ENCODE measurements around the gene KDM5C.
A peak's percentile ranks its signal among the peaks of the same experiment; 100 is the strongest.

The KDM5C gene

GRCh38 chrX:53224860-53225797 is at the start of gene KDM5C:
Gene KDM5C, minus strand, starts transcription at chrX:53225207. Its CDS starts 318 bp downstream, at chrX:53224889.
- Histone ChIP-seq H3K4me1 (ENCODE audit: control insufficient read depth, insufficient read depth, low read length) (peaks cover 23% of the 10 kb centered on the region), H3K9me3 (ENCODE audit: control insufficient read depth, low read length) (no peaks in the 10 kb centered on the region), H3K4me3 (ENCODE audit: low read length) (peak within 1 kb of the TSS; percentile 34)

GRCh38 chrX:53272808-53273337 is 47.9 kb upstream of the KDM5C start:
- no peaks in the 10 kb centered on the region for H3K4me1 ChIP-seq (ENCODE audit: control insufficient read depth, insufficient read depth, low read length)
- H3K4me3 ChIP-seq (ENCODE audit: low read length) = no peak overlapping the region
- no peaks in the 10 kb centered on the region for H3K36me3 ChIP-seq (ENCODE audit: control insufficient read depth, insufficient read depth, low read length)
- no peaks in the 10 kb centered on the region for H3K27me3 ChIP-seq (ENCODE audit: control insufficient read depth, insufficient read depth, low read length)
- H3K9me3 ChIP-seq (ENCODE audit: control insufficient read depth, low read length) = no peaks in the 10 kb centered on the region
- no peak overlapping the region for H3K9ac ChIP-seq (ENCODE audit: low read length)

More at GRCh38 chrX:53224860-53225797, at the start of gene KDM5C:
- H3K27me3 ChIP-seq (ENCODE audit: control insufficient read depth, insufficient read depth, low read length) = no peaks in the 10 kb centered on the region
- H3K9ac ChIP-seq (ENCODE audit: low read length) = peak within 1 kb of the TSS; percentile 86
- H3K36me3 ChIP-seq (ENCODE audit: control insufficient read depth, insufficient read depth, low read length) = no peaks in the 10 kb centered on the region

DNA sequence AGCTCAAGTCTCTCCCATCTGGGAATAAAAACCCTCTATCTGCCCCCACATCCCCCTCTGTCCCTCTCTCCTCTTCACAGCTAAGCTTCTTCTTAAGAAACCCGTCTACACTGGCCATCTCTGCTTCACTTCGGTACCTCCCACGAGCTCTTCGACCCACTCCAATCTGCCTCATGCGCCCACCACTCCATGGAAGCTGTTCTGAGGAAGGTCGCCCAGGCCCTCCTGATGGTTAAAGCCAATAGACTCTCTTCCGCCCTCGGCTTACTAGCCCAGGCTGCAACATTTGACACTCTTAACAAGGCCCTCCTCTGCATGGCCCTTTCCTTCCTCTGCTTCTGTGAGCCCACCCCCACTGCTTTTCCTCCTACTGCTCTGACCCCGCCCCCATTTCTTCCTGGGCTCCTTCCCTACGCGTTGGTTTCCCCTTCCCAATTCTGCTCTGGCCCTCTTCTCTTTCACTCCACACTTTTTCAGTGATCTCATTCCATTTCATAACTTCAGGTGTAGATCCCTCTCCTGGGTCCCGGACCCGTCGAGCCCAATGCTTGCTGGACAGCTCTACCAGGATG is 44.6 kb upstream of the KDM5C start:
- no peak overlapping the region for H3K4me3 ChIP-seq (ENCODE audit: low read length)
- H3K36me3 ChIP-seq (ENCODE audit: control insufficient read depth, insufficient read depth, low read length) = no peaks in the 10 kb centered on the region
- no peaks in the 10 kb centered on the region for H3K9me3 ChIP-seq (ENCODE audit: control insufficient read depth, low read length)
- peaks cover 11% of the 10 kb centered on the region for H3K4me1 ChIP-seq (ENCODE audit: control insufficient read depth, insufficient read depth, low read length)
- no peak overlapping the region for H3K9ac ChIP-seq (ENCODE audit: low read length)
- no peaks in the 10 kb centered on the region for H3K27me3 ChIP-seq (ENCODE audit: control insufficient read depth, insufficient read depth, low read length)

- Histone ChIP-seq H3K4me1 (ENCODE audit: control insufficient read depth, insufficient read depth, low read length) (peaks cover 17% of the 10 kb centered on the region), H3K36me3 (ENCODE audit: control insufficient read depth, insufficient read depth, low read length) (no peaks in the 10 kb centered on the region), H3K27me3 (ENCODE audit: control insufficient read depth, insufficient read depth, low read length) (no peaks in the 10 kb centered on the region), H3K4me3 (ENCODE audit: low read length) (no peak overlapping the region), H3K9ac (ENCODE audit: low read length) (no peak overlapping the region), H3K9me3 (ENCODE audit: control insufficient read depth, low read length) (no peaks in the 10 kb centered on the region)
These were observed 43.2 kb upstream of the KDM5C start for GRCh38 chrX:53268173-53268572.

DNA sequence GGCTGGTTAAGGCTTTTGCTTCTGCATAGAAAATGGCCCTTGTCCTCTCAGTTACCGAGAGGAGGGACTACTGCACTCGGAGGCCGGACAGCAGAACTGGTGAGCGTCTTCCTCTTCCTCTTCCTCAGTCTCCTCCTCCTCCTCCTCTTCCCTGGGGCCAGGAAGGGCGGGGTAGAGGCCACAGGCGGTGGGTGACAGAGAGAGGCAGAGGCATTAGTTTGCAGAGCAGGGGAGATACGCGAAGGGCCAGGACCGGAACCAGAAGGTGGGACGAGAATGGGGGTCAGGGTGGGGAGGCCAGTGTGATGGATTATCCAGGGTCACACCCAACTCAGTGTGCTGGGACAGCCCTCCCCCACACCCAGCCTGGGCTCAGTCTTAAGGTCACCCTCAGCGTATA is 41.9 kb upstream of the KDM5C start:
- no peaks in the 10 kb centered on the region for H3K9me3 ChIP-seq (ENCODE audit: control insufficient read depth, low read length)
- no peaks in the 10 kb centered on the region for H3K36me3 ChIP-seq (ENCODE audit: control insufficient read depth, insufficient read depth, low read length)
- H3K27me3 ChIP-seq (ENCODE audit: control insufficient read depth, insufficient read depth, low read length) = no peaks in the 10 kb centered on the region
- no peak overlapping the region for H3K4me3 ChIP-seq (ENCODE audit: low read length)
- H3K4me1 ChIP-seq (ENCODE audit: control insufficient read depth, insufficient read depth, low read length) = peaks cover 25% of the 10 kb centered on the region
- H3K9ac ChIP-seq (ENCODE audit: low read length) = no peak overlapping the region

- no peaks in the 10 kb centered on the region for H3K9me3 ChIP-seq (ENCODE audit: control insufficient read depth, low read length)
- peaks cover 25% of the 10 kb centered on the region for H3K4me1 ChIP-seq (ENCODE audit: control insufficient read depth, insufficient read depth, low read length)
- H3K9ac ChIP-seq (ENCODE audit: low read length) = no peak overlapping the region
- no peak overlapping the region for H3K4me3 ChIP-seq (ENCODE audit: low read length)
- H3K36me3 ChIP-seq (ENCODE audit: control insufficient read depth, insufficient read depth, low read length) = no peaks in the 10 kb centered on the region
- no peaks in the 10 kb centered on the region for H3K27me3 ChIP-seq (ENCODE audit: control insufficient read depth, insufficient read depth, low read length)
These were observed 41.0 kb upstream of the KDM5C start for GRCh38 chrX:53265771-53266574.

GRCh38 chrX:53263597-53264094 is 38.6 kb upstream of the KDM5C start:
- H3K36me3 ChIP-seq (ENCODE audit: control insufficient read depth, insufficient read depth, low read length) = no peaks in the 10 kb centered on the region
- H3K4me3 ChIP-seq (ENCODE audit: low read length) = no peak overlapping the region
- no peak overlapping the region for H3K9ac ChIP-seq (ENCODE audit: low read length)
- H3K4me1 ChIP-seq (ENCODE audit: control insufficient read depth, insufficient read depth, low read length) = peaks cover 25% of the 10 kb centered on the region
- H3K27me3 ChIP-seq (ENCODE audit: control insufficient read depth, insufficient read depth, low read length) = no peaks in the 10 kb centered on the region
- no peaks in the 10 kb centered on the region for H3K9me3 ChIP-seq (ENCODE audit: control insufficient read depth, low read length)

- H3K9ac ChIP-seq (ENCODE audit: low read length) = no peak overlapping the region
- H3K4me3 ChIP-seq (ENCODE audit: low read length) = no peak overlapping the region
- no peaks in the 10 kb centered on the region for H3K27me3 ChIP-seq (ENCODE audit: control insufficient read depth, insufficient read depth, low read length)
- H3K36me3 ChIP-seq (ENCODE audit: control insufficient read depth, insufficient read depth, low read length) = no peaks in the 10 kb centered on the region
- peaks cover 25% of the 10 kb centered on the region for H3K4me1 ChIP-seq (ENCODE audit: control insufficient read depth, insufficient read depth, low read length)
- no peaks in the 10 kb centered on the region for H3K9me3 ChIP-seq (ENCODE audit: control insufficient read depth, low read length)
These were observed 37.9 kb upstream of the KDM5C start for GRCh38 chrX:53262918-53263394.

DNA sequence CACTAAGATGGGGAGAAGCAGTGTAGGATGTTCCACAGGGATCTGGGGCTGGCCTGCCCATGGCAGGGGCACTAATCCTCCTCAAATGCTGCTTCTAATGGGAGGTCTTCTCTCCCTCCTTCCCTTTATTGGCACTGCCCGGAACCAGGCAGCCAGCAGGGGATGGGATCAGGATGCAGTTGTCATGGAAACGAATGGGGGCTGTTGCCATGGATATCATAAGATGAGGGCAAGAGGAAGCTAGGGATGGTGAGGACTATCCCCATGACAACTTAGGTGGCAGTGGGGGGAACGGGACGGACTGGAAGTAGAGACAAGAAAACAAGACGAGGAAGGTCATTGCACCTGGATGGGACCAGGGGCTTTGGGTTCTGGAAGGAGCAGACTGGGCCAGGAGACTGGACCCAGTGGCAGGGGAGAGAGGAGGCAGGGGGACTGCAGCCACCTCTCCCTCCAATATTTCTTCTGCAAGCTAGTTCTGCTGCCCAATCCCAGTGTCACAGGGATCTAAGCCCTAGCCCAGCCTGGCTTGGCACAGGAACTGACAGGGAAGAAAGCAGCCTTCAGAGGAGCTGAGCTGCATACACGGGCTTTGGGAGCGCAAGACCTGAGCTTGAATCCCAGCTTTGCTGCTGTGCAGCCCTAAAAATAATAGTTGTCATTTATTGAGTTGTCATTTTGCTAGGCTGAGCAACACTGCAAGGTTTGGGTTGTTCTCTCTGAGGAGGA is 37.3 kb upstream of the KDM5C start:
- Histone ChIP-seq H3K9me3 (ENCODE audit: control insufficient read depth, low read length) (no peaks in the 10 kb centered on the region), H3K27me3 (ENCODE audit: control insufficient read depth, insufficient read depth, low read length) (no peaks in the 10 kb centered on the region), H3K36me3 (ENCODE audit: control insufficient read depth, insufficient read depth, low read length) (no peaks in the 10 kb centered on the region)

DNA sequence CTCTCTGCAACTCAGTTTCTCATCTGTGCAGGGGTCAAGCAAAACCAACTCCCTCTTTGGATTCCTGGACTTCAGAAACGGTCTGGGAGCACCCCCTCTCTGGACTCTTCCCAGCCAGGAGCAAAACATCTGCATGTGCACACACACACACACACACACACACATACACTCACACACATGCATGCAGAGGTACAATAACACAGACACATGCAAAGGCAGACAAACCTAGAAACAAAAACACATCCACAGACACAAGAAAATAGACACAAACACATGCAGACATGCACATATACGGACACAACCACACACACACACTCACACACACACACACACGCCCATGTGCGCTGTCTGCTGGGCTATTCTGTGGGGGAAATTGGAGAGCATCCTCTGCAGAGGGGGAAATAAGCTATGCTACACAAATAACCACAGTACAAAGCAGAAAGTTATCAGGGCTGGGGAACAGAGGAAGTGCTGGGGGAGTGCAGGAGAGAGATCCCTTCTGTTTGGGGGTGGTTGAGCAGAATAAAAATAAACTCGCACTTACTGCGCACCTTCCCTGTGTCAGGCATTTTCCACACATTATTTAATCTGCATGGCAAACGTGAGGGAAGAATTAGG is 36.5 kb upstream of the KDM5C start:
- Histone ChIP-seq H3K27me3 (ENCODE audit: control insufficient read depth, insufficient read depth, low read length) (no peaks in the 10 kb centered on the region), H3K9ac (ENCODE audit: low read length) (no peak overlapping the region), H3K9me3 (ENCODE audit: control insufficient read depth, low read length) (no peaks in the 10 kb centered on the region), H3K36me3 (ENCODE audit: control insufficient read depth, insufficient read depth, low read length) (no peaks in the 10 kb centered on the region), H3K4me1 (ENCODE audit: control insufficient read depth, insufficient read depth, low read length) (peaks cover 18% of the 10 kb centered on the region), H3K4me3 (ENCODE audit: low read length) (no peak overlapping the region)

More for the DNA sequence above, 37.3 kb upstream of the KDM5C start:
- H3K4me3 ChIP-seq (ENCODE audit: low read length) = no peak overlapping the region
- H3K4me1 ChIP-seq (ENCODE audit: control insufficient read depth, insufficient read depth, low read length) = peaks cover 23% of the 10 kb centered on the region
- H3K9ac ChIP-seq (ENCODE audit: low read length) = no peak overlapping the region

DNA sequence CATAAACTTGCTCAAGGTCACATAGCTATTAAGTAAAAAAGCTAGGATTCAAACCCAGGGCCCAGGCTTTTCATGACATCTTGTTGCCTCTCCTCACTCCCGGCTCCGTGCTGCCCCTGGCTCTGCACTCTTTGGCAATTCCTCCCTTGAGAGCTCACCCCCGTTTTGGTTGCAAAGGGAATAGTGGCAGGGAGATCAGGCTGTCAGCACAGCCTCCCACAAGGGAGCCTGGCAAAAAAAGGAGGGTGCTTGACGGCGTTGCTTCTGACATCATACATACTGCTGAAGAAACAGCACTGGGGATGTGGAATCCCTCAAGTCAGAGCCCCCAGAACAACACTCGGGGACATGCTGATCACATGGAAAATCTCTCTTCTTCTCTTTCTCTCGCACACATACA is 35.8 kb upstream of the KDM5C start:
- Histone ChIP-seq H3K9me3 (ENCODE audit: control insufficient read depth, low read length) (no peaks in the 10 kb centered on the region), H3K27me3 (ENCODE audit: control insufficient read depth, insufficient read depth, low read length) (no peaks in the 10 kb centered on the region), H3K4me3 (ENCODE audit: low read length) (no peak overlapping the region), H3K36me3 (ENCODE audit: control insufficient read depth, insufficient read depth, low read length) (no peaks in the 10 kb centered on the region), H3K9ac (ENCODE audit: low read length) (no peak overlapping the region), H3K4me1 (ENCODE audit: control insufficient read depth, insufficient read depth, low read length) (peaks cover 15% of the 10 kb centered on the region)

Measured in mucosa of stomach (tissue), 1 donor.